Measurements from ENCODE around the gene MRPL19.

- no peak for TF ChIP-seq POLR2A (IDR thresholded peaks at IDR 0.05)
- TF ChIP-seq CTCF (IDR thresholded peaks at IDR 0.05): no peak
Observed at GRCh38 chr2:75614162-75614651, 32.4 kb upstream of the MRPL19 start.

Data from lower leg skin (tissue), 3 donors.